Parathyroid adenoma (tissue), 2 donors: ENCODE results near the gene STK11.

ENCODE experiments used
- H2AFZ ChIP-seq: fragments of 300-600 bp; sonication (generic); one replicate; pipeline ENCODE4 v1.7.0; 2017; ENCODE audit warnings: antibody characterized with exemption, mild to moderate bottlenecking
- H3K27ac ChIP-seq: fragments of 300-600 bp; sonication (generic); one replicate; pipeline ENCODE4 v1.7.0; 2017
- H3K27me3 ChIP-seq: fragments of 300-600 bp; sonication (generic); one replicate; pipeline ENCODE4 v1.7.0; 2017; ENCODE audit warnings: low read length; ENCODE audit not compliant: control insufficient read depth, insufficient read depth
- H3K36me3 ChIP-seq: fragments of 300-600 bp; sonication (generic); one replicate; pipeline ENCODE4 v1.7.0; 2017; ENCODE audit warnings: low read length; ENCODE audit not compliant: control insufficient read depth, insufficient read depth
- H3K4me1 ChIP-seq: fragments of 300-600 bp; sonication (generic); one replicate; pipeline ENCODE4 v1.7.0; 2017; ENCODE audit warnings: control low read depth
- H3K4me2 ChIP-seq: fragments of 300-600 bp; sonication (generic); one replicate; pipeline ENCODE4 v1.7.0; 2017; ENCODE audit warnings: low read length
- H3K4me3 ChIP-seq: fragments of 300-600 bp; sonication (generic); one replicate; pipeline ENCODE4 v1.7.0; 2017; ENCODE audit warnings: low read depth, low read length
- H3K79me2 ChIP-seq: fragments of 300-600 bp; sonication (generic); one replicate; pipeline ENCODE4 v1.7.0; 2017; ENCODE audit warnings: control low read depth
- H3K9ac ChIP-seq: fragments of 300-600 bp; sonication (generic); one replicate; pipeline ENCODE4 v1.7.0; 2017; ENCODE audit warnings: mild to moderate bottlenecking
- H3K9me3 ChIP-seq: fragments of 300-600 bp; sonication (generic); one replicate; pipeline ENCODE4 v1.7.0; 2017; ENCODE audit warnings: low read length; ENCODE audit not compliant: control insufficient read depth
- CTCF ChIP-seq: fragments of 300-600 bp; sonication (generic); IDR thresholded peaks from one replicate; pipeline ENCODE4 v1.7.0; 2017; ENCODE audit warnings: antibody characterized with exemption, mild to moderate bottlenecking
- donor health status: primary hyperparathyroidism.

STK11 gene

DNA sequence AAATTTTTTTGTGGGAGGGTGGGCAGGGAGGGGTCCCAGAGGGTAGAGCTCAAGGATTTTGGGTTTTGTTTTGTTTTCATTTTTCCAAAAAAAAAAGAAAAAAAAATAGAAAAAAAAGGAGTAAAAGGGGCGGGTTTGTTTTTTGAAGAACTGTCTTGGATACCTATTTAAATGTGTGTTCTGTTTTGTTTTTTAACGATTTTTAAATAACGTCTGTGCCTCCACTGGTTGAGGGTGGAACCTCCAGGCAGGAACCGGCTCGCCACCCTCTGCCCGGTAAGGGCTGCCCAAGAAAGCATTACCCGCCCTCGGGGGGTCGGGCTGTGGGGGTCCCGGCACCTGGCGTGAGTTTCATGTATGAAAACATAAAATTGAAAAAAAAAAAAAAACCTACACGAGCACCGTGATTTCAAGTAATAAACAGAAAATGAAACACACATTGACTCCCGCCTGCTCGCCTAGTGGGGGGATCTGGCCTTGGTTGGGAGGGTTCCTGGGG is 53.2 kb downstream of the STK11 start:
- TF ChIP-seq CTCF = no peak
- Histone ChIP-seq H3K9ac (no peak overlapping the region), H3K4me2 (peak overlapping the region; percentile 22), H3K9me3 (no peaks in the 10 kb centered on the region), H3K36me3 (no peaks in the 10 kb centered on the region), H2AFZ (no peak overlapping the region), H3K27me3 (no peaks in the 10 kb centered on the region), H3K4me3 (no peak overlapping the region), H3K79me2 (no peaks in the 10 kb centered on the region), H3K27ac (peak overlapping the region; percentile 84), H3K4me1 (peaks cover 25% of the 10 kb centered on the region)

DNA sequence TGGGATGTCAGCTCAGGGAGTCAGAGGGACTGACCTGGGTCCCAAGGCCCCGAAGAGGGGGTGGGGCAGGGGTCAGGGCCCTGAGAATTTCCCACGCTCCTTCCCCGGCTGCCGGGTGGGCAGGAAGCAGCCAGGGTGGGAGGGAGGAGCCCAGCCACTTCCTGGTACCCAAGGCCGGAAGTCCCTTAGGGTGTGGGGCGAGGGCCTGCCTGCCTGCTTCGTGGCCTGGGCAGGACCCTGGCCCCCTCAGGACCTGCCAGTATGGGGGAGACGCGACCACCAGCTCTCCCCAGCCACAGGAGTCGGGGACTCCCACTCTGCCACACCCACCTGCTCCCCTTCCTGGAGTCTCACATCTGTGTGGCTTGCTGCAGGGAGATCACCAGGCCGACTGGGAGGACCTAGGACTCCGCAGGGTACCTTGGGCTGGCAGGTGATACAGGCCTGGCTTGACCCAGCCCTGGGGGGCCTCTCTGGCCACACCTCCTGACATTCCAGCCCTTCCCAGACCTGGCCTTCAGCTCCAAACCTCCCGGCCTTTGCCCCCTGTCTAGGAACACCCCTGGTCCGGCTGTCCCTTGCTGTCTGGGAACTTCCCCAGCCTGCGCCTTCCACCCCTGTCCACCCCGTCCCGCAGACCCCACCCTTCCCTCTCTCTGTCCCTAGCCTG is 53.8 kb downstream of the STK11 start:
- Histone ChIP-seq H3K9me3 (no peaks in the 10 kb centered on the region), H3K27ac (peak overlapping the region; percentile 84), H3K4me1 (peaks cover 25% of the 10 kb centered on the region), H3K4me2 (peak overlapping the region; percentile 22), H3K4me3 (no peak overlapping the region), H3K27me3 (no peaks in the 10 kb centered on the region), H3K36me3 (no peaks in the 10 kb centered on the region), H3K79me2 (no peaks in the 10 kb centered on the region), H2AFZ (no peak overlapping the region), H3K9ac (no peak overlapping the region)
- TF ChIP-seq CTCF = no peak

DNA sequence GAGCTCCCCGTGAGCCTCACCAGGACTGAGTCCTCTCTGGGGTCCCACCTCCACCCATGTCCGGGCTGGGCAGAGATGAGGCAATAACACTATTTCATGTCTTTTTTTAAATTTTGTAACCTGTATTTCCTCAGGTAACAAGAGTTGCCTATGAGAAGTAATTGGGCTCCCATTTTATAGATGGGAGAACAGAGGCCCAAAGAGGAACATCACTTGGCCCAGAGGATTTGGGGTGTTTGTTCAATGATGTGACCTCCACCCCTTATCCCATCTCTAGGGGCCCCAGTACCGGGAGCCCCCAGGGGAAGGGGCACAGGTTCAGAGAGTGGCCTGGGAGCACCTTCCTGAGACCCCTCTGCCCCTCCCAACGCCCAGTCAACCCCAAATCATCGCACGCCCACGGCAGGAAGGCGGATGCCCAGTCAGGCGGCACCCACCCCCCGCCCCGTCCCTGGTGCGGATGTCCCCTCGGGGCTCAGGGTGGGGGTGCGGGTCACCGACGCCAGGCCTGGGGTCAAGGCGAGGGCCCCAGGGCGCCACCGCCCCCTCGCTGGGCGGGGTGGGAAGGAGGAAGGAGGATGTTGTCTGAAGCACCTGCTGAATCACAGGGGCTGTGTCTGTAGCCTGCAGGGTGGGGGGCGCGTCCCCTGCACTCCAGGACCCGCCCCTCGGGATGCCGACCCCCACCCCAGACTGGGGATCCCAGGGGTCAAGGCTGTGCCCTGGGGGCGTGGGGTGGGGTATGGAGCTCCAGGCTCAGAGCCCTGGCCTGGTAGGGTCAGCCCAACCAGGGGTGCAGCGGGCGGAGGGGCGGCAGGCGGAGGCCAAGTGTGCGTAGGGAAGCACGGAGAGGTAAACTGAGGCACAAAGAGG is 54.5 kb downstream of the STK11 start:
- Histone ChIP-seq H3K36me3 (no peaks in the 10 kb centered on the region), H3K4me1 (peaks cover 28% of the 10 kb centered on the region), H3K9ac (no peak overlapping the region), H3K4me2 (peak overlapping the region; percentile 86), H3K79me2 (no peaks in the 10 kb centered on the region), H3K4me3 (peak overlapping the region; percentile 33), H3K9me3 (no peaks in the 10 kb centered on the region), H3K27ac (peak overlapping the region; percentile 84), H2AFZ (peak overlapping the region; percentile 29), H3K27me3 (no peaks in the 10 kb centered on the region)
- no peak for TF ChIP-seq CTCF

DNA sequence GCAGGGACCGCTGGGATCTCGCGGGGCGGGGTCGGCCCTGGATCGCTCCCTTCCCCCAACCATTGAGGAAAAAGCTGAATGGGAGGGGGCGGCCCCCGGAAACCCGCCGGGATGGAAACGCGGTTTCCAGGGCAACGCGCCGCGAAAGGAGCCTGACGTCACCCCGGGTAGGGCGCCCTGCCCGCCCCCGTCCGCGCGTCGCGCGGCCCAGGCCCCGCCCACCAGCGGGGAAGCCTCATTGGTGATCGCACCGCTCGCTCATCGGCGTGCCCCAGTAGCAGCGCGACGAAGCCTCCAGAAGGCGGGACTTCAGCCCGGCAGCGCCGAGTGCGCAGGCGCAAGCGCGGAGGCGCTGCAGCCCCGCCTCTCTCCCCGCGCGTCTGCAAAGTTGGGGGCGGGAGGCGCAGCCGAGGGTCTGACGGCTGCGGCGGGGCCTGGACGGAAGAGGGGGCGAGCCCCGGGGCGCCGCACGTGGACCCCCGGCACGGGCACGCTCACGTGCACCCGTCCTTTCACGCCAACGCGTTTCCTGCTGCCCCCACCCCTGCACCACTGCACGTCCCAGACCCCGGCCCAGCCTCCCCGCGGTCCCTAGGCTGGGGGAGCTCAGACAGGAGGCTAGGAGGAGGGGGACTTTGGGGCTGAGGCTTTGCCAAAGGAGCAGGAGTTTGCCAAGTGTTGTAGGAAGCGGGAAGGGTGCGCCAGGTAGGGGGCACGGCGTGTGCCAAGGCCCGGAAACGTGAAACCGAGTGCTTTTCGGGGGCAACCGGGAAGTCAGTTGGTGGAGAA is 55.4 kb downstream of the STK11 start:
- Histone ChIP-seq H3K9ac (peak overlapping the region; percentile 70), H3K27me3 (no peaks in the 10 kb centered on the region), H3K36me3 (no peaks in the 10 kb centered on the region), H3K27ac (peak overlapping the region; percentile 100), H3K9me3 (no peaks in the 10 kb centered on the region), H3K4me3 (peak overlapping the region; percentile 81), H3K4me1 (peaks cover 32% of the 10 kb centered on the region), H3K79me2 (no peaks in the 10 kb centered on the region), H3K4me2 (peak overlapping the region; percentile 90), H2AFZ (peak overlapping the region; percentile 68)
- TF ChIP-seq CTCF = no peak
